ENCODE measurements around the gene PABPC4L.

The PABPC4L gene

DNA sequence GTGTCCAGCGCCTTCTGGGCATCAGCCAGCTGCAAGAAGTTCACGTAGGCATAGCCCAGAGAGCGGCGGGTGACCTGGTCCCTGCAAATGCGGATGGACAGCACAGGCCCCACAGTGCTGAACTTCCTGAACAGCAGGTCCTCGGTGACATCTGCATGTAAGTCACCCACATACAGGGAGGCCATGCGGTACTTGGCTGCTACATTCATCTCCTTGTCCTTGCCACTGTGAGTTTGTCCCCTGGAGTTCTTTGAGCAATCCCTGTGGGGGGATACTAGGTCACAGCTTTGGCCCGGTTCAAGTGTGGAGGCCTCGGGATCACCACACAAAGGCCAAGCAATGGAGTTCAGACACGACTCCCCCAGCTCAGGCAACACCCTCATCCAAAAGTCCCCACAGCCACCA lies 776 bp downstream of the PABPC4L start:
- Histone ChIP-seq H3K9ac (no peak overlapping the region), H3K9me3 (replicated peaks in 1 of 11) (peaks cover 0 to 14% (median 8%) of the 10 kb centered on the region in 11 experiments; a peak in 9 of 22 replicates), H3K4me1 (no peaks in the 10 kb centered on the region), H3K36me3 (no peaks in the 10 kb centered on the region), H3K4me2 (no peak overlapping the region), H4K20me1 (no peaks in the 10 kb centered on the region), H3K4me3 (no peak overlapping the region), H3K27ac (no peak overlapping the region), H3K27me3 (no peaks in the 10 kb centered on the region)
- TF ChIP-seq Cebpa-rat (IDR thresholded peaks at IDR 0.05) = no peak

DNA sequence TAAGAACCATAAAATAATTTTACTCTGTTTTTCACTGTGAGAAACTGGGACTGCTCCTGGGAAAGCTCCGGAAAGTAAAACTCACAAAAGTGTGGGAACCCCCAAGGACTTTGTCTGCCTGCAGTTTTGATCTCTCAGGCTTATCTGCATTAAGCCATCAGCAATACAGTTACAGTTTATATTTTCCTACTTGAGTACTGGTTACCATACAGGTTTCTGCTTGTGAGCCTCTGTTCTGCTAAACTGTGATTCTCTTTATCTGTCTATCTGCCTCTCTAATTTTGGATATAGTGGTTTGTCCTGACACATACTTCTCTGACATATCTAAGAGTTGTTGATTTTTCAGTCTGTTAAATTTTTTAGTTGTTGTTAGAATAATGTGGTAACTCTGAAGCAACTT lies 11.6 kb downstream of the PABPC4L start:
- H3K27me3 ChIP-seq = no peaks in the 10 kb centered on the region
- H4K20me1 ChIP-seq = no peaks in the 10 kb centered on the region
- H3K4me3 ChIP-seq = no peak overlapping the region
- TF ChIP-seq Cebpa-rat (IDR thresholded peaks at IDR 0.05) = no peak
- no peaks in the 10 kb centered on the region for H3K4me1 ChIP-seq
- no peak overlapping the region for H3K4me2 ChIP-seq
- H3K36me3 ChIP-seq = no peaks in the 10 kb centered on the region
- H3K9me3 ChIP-seq (replicated peaks in 1 of 11) = no peaks in the 10 kb centered on the region
- no peak overlapping the region for H3K27ac ChIP-seq
- H3K9ac ChIP-seq = no peak overlapping the region

DNA sequence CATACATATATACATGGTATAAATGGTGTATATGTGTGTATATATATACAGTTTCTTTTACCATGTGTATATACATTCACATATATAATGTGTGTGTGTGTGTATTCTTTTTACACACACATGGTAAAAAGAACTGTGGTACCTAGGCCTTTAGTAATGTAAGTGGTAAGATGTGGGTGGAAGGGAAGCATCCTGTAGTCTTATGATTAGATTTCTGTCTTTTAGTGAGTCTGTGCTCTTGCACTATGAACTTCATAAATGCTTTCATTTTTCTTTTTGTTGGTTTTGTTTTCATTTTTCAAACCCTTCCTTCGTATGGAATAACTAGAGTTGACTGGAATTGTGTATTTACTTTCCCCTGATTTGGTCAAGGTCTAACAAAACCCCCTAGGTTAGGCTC lies 12.1 kb downstream of the PABPC4L start:
- Histone ChIP-seq H3K4me2 (no peak overlapping the region), H3K9me3 (replicated peaks in 1 of 11) (no peaks in the 10 kb centered on the region), H3K9ac (no peak overlapping the region), H3K27me3 (no peaks in the 10 kb centered on the region), H3K27ac (no peak overlapping the region), H3K4me1 (no peaks in the 10 kb centered on the region), H3K36me3 (no peaks in the 10 kb centered on the region), H3K4me3 (no peak overlapping the region), H4K20me1 (no peaks in the 10 kb centered on the region)
- TF ChIP-seq Cebpa-rat (IDR thresholded peaks at IDR 0.05) = no peak

DNA sequence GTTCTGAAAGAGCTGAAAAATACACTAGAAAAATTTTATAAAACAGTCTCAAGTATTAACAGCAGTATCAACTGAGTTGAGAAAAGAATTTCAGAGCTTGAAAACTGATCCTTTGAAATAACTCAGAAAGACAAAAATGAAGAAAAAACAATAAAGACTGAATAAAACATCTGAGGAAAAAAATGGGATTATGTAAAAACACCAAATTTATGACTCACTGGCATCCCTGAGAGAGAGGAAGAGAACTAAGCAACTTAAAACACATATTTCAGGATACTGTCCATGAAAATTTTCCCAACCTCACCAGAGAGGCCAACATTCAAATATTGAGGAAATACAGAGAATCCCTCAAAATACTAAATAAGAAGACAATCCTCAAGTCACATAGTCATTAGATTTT lies 22.9 kb downstream of the PABPC4L start:
- no peak for TF ChIP-seq Cebpa-rat (IDR thresholded peaks at IDR 0.05)
- Histone ChIP-seq H3K9me3 (replicated peaks in 1 of 11) (peaks cover 0 to 6% (median 0%) of the 10 kb centered on the region in 11 experiments; a peak in 1 of 22 replicates), H3K27me3 (no peaks in the 10 kb centered on the region), H3K4me3 (no peak overlapping the region), H3K9ac (no peak overlapping the region), H3K4me2 (no peak overlapping the region), H4K20me1 (no peaks in the 10 kb centered on the region), H3K27ac (no peak overlapping the region), H3K36me3 (no peaks in the 10 kb centered on the region), H3K4me1 (no peaks in the 10 kb centered on the region)

DNA sequence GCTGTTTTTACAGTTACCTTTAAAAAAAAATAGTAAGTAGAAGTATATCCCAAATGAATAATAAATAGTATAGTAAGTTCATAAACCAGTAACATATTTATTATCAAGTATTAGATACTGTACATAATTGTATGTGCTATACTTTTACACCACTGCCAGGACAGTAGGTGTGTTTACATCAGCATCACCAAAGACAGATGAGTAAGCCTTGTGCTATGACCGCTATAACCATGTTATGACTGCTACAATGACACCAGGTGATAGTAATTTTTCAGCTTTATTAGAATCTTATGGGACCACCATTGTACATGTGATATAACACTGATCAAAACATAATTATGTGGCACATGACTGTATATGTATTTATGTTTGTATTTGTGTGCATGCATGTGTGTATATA lies 27.3 kb downstream of the PABPC4L start:
- H3K27ac ChIP-seq = no peak overlapping the region
- 0 out of 22 replicates have a peak, but pooled peaks cover 0 to 3% (median 0%) of the 10 kb centered on the region in 11 experiments for H3K9me3 ChIP-seq (replicated peaks in 1 of 11)
- H3K4me1 ChIP-seq = no peaks in the 10 kb centered on the region
- H3K27me3 ChIP-seq = no peaks in the 10 kb centered on the region
- no peak overlapping the region for H3K4me3 ChIP-seq
- H4K20me1 ChIP-seq = no peaks in the 10 kb centered on the region
- no peak overlapping the region for H3K4me2 ChIP-seq
- H3K36me3 ChIP-seq = no peaks in the 10 kb centered on the region
- no peak overlapping the region for H3K9ac ChIP-seq
- TF ChIP-seq Cebpa-rat (IDR thresholded peaks at IDR 0.05) = no peak

DNA sequence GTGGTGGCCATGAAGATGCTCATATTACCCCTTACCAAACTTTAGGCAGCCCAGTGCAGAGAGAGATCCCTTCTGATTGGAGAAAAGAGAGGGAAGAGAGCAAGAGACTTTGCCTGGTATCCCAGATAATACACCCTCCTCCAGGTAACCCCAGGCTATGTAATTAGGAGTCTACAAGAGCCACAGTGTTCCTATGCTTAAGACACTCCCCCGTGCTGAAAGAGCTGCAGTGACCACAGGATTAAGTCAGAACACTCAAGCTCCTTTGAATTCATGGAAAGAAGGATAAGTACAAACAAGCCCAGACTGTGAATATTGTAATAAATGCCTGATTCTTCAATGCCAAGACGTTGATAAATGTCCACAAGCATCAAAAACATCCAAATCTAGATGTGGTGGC lies 41.4 kb downstream of the PABPC4L start:
- no peak overlapping the region for H3K4me2 ChIP-seq
- H3K27me3 ChIP-seq = no peaks in the 10 kb centered on the region

DNA sequence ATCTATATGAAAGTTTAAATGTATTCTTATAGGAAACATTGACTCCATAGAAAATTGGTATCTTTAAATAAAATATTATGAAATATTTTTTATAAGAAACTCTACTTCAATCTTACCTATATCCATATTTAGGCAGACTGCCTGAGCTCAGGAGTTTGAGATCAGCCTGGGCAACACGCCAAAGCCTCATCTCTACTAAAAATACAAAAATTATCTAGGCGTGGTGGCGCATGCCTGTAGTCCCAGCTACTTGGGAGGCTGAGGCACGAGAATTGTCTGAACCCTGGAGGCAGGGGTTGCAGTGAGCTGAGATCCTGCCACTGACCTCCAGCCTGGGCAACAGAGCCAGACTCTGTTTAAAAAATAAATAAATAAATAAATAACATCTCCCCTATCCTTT lies 47.5 kb downstream of the PABPC4L start:
- Histone ChIP-seq H3K4me3 (no peak overlapping the region), H4K20me1 (no peaks in the 10 kb centered on the region), H3K4me1 (no peaks in the 10 kb centered on the region), H3K27ac (no peak overlapping the region), H3K27me3 (no peaks in the 10 kb centered on the region), H3K4me2 (no peak overlapping the region), H3K9ac (no peak overlapping the region), H3K36me3 (no peaks in the 10 kb centered on the region), H3K9me3 (replicated peaks in 1 of 11) (no peaks in the 10 kb centered on the region)
- no peak for TF ChIP-seq Cebpa-rat (IDR thresholded peaks at IDR 0.05)

More for the DNA sequence above, 41.4 kb downstream of the PABPC4L start:
- no peaks in the 10 kb centered on the region for H4K20me1 ChIP-seq
- H3K4me1 ChIP-seq = no peaks in the 10 kb centered on the region
- H3K36me3 ChIP-seq = no peaks in the 10 kb centered on the region
- H3K9ac ChIP-seq = no peak overlapping the region
- TF ChIP-seq Cebpa-rat (IDR thresholded peaks at IDR 0.05) = no peak
- H3K27ac ChIP-seq = no peak overlapping the region
- H3K4me3 ChIP-seq = no peak overlapping the region
- no peaks in the 10 kb centered on the region; a peak in 1 of 22 replicates for H3K9me3 ChIP-seq (replicated peaks in 1 of 11)

DNA sequence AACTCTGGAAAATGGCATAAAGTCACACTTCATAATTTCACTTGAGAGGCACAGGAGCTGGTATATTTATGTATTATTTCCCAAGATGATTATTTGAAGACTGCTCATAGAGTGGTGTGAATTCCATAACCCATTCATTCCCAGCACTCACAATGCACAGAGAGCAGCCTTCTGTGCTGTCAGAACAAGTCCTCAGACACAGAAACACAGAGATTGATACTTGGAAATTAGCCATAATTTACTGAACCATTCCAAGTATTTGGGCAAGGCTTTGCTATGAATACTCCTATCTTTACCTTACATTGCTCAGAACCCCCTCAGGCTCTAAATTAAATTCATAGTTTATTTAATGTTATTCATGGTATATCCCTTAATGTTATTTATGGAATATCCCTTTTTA lies 53.6 kb downstream of the PABPC4L start:
- Histone ChIP-seq H3K4me1 (no peaks in the 10 kb centered on the region), H3K4me3 (no peak overlapping the region), H3K9me3 (replicated peaks in 1 of 11) (peaks cover 0 to 7% (median 6%) of the 10 kb centered on the region in 11 experiments; a peak in 14 of 22 replicates), H3K9ac (no peak overlapping the region), H3K36me3 (no peaks in the 10 kb centered on the region), H3K4me2 (no peak overlapping the region), H3K27me3 (no peaks in the 10 kb centered on the region), H3K27ac (no peak overlapping the region), H4K20me1 (no peaks in the 10 kb centered on the region)
- TF ChIP-seq Cebpa-rat (IDR thresholded peaks at IDR 0.05) = no peak
